LNCAP (cell line): Measurements from ENCODE around the gene PMAIP1.

ENCODE experiments used
- TF ChIP-seq, protein P1 (sequence below): fragments of 450-650 bp; IDR thresholded peaks from 2 replicates; pipeline ENCODE4 v1.5.1; 2017; ENCODE audit warnings: mild to moderate bottlenecking

PMAIP1 gene

DNA sequence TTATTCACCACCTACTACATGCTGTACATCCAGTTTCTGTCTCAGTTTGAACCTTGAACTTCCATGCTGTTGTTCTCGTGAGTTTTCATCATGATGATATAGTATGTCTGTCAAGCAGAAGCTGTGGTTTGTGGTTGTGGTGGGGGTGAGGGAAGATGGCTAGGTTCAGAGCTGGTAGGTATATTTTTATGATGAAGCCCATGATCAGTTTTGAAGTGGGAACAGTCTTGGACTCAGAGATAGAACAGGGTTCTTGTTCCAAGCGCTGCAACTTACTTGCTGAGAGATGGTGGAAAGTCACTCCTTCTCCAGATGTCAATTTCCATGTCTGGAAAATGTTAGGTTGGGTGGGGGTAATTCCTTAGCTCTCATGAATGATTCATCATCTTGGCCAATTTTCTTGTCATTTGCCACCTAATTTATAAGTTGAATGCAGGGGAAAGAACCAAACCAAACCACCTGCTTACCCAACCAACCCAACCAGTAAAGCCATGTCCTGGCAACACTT is 21.6 kb downstream of the PMAIP1 start:
- TF ChIP-seq, protein P1, sequence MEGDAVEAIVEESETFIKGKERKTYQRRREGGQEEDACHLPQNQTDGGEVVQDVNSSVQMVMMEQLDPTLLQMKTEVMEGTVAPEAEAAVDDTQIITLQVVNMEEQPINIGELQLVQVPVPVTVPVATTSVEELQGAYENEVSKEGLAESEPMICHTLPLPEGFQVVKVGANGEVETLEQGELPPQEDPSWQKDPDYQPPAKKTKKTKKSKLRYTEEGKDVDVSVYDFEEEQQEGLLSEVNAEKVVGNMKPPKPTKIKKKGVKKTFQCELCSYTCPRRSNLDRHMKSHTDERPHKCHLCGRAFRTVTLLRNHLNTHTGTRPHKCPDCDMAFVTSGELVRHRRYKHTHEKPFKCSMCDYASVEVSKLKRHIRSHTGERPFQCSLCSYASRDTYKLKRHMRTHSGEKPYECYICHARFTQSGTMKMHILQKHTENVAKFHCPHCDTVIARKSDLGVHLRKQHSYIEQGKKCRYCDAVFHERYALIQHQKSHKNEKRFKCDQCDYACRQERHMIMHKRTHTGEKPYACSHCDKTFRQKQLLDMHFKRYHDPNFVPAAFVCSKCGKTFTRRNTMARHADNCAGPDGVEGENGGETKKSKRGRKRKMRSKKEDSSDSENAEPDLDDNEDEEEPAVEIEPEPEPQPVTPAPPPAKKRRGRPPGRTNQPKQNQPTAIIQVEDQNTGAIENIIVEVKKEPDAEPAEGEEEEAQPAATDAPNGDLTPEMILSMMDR: no peak

DNA sequence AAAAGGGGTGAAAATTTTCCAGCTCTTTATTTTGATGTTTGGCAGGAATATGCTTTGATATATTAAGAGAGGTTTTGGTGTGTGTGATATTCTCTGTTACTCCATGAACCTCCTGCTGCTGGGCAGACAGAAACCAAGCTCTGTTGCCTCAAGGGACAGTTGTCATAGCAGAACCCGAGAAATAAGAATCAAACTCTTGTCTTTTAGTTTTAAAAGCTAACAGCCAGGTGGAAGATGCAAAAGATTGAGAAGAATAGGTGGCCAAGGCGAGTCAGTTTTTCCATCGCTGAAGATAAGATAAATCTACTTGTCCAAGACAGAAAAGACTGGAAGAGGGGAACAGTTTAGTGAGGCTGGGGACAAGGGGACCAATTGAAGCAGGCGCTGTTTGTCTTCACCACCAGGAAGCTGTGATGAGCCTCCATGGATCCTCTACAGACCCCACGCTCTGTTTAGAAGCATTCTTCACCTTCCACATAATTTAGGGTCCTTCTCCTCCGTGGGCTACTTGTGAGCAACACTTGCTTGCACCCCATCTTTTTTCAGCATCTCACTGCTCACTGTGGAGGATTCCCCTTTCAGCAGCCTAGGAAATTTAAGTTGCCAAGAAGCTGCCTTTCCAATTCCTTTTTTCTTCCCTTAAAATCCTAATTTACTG is 23.9 kb downstream of the PMAIP1 start:
- TF ChIP-seq, protein P1: no peak

DNA sequence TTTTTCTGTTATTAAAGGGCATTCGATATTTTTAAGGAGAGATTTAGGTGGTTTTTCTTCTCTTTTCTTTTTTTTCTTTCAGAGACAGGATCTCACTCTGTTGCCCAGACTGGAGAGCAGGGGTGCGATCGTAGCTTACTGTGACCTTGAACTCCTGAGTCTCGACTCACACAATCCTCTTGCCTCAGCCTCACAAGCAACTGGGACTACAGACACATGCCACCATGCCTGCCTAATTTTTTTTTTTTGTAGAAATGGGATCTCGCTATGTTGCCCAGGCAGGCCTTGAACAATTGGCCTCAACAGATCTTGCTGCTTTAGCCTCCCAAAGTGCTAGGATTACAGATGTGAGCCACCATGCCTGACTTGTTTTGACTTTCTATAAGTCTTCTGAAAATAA is 26.3 kb downstream of the PMAIP1 start:
- TF ChIP-seq, protein P1: no peak

DNA sequence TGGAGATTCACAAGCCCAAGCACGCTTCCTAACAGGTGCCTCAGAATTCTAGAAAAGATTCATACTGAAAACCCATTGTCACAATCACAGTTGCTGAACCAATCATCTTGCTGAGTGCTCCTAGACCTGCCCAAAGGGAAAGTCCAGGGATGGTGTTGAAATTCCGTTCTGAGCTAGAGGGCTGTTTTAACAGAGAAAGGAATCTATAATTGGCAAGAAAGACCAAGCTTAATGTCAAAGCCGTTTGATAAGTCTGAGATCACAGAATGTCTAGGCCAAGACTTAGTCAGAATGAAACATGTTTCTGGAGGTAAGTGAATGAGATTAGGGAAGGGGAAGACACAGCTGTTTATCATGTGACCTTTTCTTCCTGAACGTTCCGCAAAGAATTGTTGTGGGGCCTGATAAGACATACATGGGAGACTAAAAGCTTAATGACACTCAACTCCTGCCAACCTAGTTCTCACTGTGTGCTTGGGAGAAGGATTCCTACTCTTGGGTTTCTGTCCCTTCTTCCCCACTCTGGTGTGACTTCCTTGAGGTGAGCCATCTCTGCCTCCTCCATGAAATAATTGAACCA is 27.5 kb downstream of the PMAIP1 start:
- TF ChIP-seq, protein P1: no peak

- TF ChIP-seq, protein P1: no peak
Measured at GRCh38 chr18:59928201-59928600, 28.4 kb downstream of the PMAIP1 start.

DNA sequence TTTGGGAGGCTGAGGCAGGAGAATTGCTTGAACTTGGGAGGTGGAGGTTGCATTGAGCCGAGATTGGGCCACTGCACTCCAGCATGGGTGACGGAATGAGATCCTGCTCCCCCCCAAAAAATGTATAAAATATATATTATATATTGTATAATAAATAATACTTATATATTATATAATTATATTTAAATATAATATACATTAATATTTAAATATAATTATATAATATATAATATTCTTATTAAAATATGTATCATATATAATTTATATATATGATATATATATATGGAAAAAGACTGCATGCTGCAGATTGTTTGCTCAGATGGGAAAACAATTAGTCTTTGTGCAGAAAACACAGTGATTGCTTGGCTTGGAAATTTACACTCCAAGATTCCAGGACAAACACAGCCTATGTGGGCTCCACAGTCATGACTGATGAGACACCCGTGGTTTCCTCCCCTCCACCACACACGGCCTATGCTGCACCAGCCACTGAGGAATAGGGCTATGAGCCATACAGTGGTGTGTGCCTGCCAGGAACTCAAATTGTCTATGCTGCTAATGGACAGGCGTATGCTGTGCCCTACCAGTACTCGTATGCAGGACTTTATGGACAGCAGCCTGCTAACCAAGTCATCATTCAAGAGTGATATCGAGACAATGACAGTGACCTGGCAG is 30.0 kb downstream of the PMAIP1 start:
- TF ChIP-seq, protein P1: no peak

- TF ChIP-seq, protein P1: no peak
Measured at GRCh38 chr18:59932401-59932800, 32.6 kb downstream of the PMAIP1 start.
